GM12878 (cell line): ENCODE results near the gene FUZ. TPM values are rescaled to one million over a fixed set of nuclear protein-coding genes. Genes with fewer than 3 reads are reported as not detected.

Source experiments
- CREB1 ChIP-seq: IDR thresholded peaks from 2 replicates; pipeline ENCODE4 v1.6.1; 2012; ENCODE audit warnings: low read depth, mild to moderate bottlenecking, inconsistent platforms
- KDM1A ChIP-seq: fragments of 200-600 bp; sonication (generic); IDR thresholded peaks from 2 replicates; pipeline ENCODE4 v1.6.1; 2016; ENCODE audit warnings: borderline replicate concordance
- MXI1 ChIP-seq: fragments of 150-350 bp; IDR thresholded peaks from 2 replicates; pipeline ENCODE4 v1.6.1; 2011; ENCODE audit warnings: low read depth, mild to moderate bottlenecking, inconsistent platforms, low read length, improper control_type of control experiment
- NR2C2 ChIP-seq: IDR thresholded peaks from 2 replicates; pipeline ENCODE4 v1.6.1; 2011; ENCODE audit warnings: borderline replicate concordance, low read depth; ENCODE audit not compliant: control insufficient read depth, insufficient read length
- RB1 ChIP-seq: fragments of 450-650 bp; formaldehyde crosslinking; IDR thresholded peaks from 2 replicates; pipeline ENCODE4 v1.6.1; 2017; ENCODE audit warnings: mild to moderate bottlenecking, borderline replicate concordance
- RELA ChIP-seq: fragments of 450-650 bp; IDR thresholded peaks from 2 replicates; pipeline ENCODE4 v1.8.0; 2014; ENCODE audit warnings: borderline replicate concordance; ENCODE audit not compliant: partially characterized antibody
- ZNF687 ChIP-seq: fragments of 450-650 bp; IDR thresholded peaks from 2 replicates; pipeline ENCODE4 v1.6.1; 2017; ENCODE audit warnings: mild to moderate bottlenecking, moderate library complexity
- polyA plus RNA-seq, 11 experiments: library from polyadenylated mRNA; depleted of rRNA in 4 of 11; unstranded in 6 of 11; stranded (reverse) in 5 of 11; fragments of >200 nt; fragmentation: Nextera tagmentation in 4 of 11; fragmentation: Illumina TruSeq in 1 of 11; extraction: Ambion mirVana in 4 of 11; extraction: Trizol in 1 of 11; gene quantifications; 1 replicate in 1 of 11; 2 replicates in 10 of 11; pipeline versions ENCODE4 v1.2.1 to v1.2.3, GENCODE V29; 2011 to 2016; ENCODE audit warnings: inconsistent platforms in 2 of 11, missing spikeins in 2 of 11, low read depth in 1 of 11
- total RNA-seq, 4 experiments: library from RNA; depleted of rRNA in 3 of 4; stranded (reverse); fragments of >200 nt in 3 of 4; fragmentation: Illumina TruSeq in 1 of 4; extraction: Trizol in 1 of 4; gene quantifications; 2 replicates each; pipeline versions ENCODE4 v1.2.1 to v1.2.3, GENCODE V29; 2013 to 2021
- TF ChIP-seq, protein P1 (sequence below): IDR thresholded peaks from 2 replicates; pipeline ENCODE4 v1.6.1; 2011; ENCODE audit warnings: borderline replicate concordance, low read depth, mild to moderate bottlenecking, moderate library complexity, mixed read lengths, low read length; ENCODE audit not compliant: insufficient read depth; ENCODE audit errors: extremely low read length
- TF ChIP-seq, protein P2 (sequence below): fragments of 450-650 bp; IDR thresholded peaks from 2 replicates; pipeline ENCODE4 v1.6.1; 2018; ENCODE audit warnings: borderline replicate concordance, mild to moderate bottlenecking; ENCODE audit not compliant: partially characterized antibody
- TF ChIP-seq, protein P3 (sequence below): fragments of 450-650 bp; IDR thresholded peaks from 2 replicates; pipeline ENCODE4 v1.6.1; 2016; ENCODE audit warnings: mild to moderate bottlenecking, moderate library complexity, borderline replicate concordance
- TF ChIP-seq, protein P4 (sequence below): fragments of 450-650 bp; IDR thresholded peaks from 2 replicates; pipeline ENCODE4 v1.6.1; 2017; ENCODE audit warnings: borderline replicate concordance

The FUZ gene
- total and polyA plus RNA-seq, 10 of the 15 experiments (the other 5 are each of a cell fraction or from before 2014, with no cell fraction given) = 0.18 to 11.5 (median 8.8) TPM

DNA sequence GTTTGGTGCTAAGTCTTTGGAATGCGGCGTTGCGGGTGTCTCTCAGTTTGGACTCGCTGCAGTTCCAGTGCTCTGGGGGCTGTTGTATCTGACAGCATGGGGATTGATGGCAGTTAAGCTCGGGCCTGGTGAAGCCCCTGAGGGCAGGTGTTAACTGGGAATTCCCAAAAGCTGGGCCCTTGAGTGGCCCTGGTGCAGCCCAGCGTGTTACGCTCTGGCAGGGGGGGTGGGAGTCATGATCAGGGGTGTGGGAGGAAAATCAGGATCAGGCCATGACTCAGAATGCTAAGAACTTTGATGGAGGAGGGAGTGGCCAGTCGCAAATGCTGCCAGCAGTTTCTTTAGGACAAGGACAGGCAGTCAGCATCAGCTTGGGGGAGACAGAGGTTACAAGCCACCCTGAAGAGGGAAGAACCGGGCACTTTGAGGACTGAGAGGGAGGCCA, 26.7 kb downstream of the FUZ start (continued):
- no peak for TF ChIP-seq ZNF687
- TF ChIP-seq CREB1 = no peak
- TF ChIP-seq, protein P1, sequence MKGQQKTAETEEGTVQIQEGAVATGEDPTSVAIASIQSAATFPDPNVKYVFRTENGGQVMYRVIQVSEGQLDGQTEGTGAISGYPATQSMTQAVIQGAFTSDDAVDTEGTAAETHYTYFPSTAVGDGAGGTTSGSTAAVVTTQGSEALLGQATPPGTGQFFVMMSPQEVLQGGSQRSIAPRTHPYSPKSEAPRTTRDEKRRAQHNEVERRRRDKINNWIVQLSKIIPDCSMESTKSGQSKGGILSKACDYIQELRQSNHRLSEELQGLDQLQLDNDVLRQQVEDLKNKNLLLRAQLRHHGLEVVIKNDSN = no peak
- no peak for TF ChIP-seq NR2C2
- TF ChIP-seq, protein P2, sequence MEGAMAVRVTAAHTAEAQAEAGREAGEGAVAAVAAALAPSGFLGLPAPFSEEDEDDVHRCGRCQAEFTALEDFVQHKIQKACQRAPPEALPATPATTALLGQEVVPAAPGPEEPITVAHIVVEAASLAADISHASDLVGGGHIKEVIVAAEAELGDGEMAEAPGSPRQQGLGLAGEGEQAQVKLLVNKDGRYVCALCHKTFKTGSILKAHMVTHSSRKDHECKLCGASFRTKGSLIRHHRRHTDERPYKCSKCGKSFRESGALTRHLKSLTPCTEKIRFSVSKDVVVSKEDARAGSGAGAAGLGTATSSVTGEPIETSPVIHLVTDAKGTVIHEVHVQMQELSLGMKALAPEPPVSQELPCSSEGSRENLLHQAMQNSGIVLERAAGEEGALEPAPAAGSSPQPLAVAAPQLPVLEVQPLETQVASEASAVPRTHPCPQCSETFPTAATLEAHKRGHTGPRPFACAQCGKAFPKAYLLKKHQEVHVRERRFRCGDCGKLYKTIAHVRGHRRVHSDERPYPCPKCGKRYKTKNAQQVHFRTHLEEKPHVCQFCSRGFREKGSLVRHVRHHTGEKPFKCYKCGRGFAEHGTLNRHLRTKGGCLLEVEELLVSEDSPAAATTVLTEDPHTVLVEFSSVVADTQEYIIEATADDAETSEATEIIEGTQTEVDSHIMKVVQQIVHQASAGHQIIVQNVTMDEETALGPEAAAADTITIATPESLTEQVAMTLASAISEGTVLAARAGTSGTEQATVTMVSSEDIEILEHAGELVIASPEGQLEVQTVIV = no peak
- TF ChIP-seq, protein P3, sequence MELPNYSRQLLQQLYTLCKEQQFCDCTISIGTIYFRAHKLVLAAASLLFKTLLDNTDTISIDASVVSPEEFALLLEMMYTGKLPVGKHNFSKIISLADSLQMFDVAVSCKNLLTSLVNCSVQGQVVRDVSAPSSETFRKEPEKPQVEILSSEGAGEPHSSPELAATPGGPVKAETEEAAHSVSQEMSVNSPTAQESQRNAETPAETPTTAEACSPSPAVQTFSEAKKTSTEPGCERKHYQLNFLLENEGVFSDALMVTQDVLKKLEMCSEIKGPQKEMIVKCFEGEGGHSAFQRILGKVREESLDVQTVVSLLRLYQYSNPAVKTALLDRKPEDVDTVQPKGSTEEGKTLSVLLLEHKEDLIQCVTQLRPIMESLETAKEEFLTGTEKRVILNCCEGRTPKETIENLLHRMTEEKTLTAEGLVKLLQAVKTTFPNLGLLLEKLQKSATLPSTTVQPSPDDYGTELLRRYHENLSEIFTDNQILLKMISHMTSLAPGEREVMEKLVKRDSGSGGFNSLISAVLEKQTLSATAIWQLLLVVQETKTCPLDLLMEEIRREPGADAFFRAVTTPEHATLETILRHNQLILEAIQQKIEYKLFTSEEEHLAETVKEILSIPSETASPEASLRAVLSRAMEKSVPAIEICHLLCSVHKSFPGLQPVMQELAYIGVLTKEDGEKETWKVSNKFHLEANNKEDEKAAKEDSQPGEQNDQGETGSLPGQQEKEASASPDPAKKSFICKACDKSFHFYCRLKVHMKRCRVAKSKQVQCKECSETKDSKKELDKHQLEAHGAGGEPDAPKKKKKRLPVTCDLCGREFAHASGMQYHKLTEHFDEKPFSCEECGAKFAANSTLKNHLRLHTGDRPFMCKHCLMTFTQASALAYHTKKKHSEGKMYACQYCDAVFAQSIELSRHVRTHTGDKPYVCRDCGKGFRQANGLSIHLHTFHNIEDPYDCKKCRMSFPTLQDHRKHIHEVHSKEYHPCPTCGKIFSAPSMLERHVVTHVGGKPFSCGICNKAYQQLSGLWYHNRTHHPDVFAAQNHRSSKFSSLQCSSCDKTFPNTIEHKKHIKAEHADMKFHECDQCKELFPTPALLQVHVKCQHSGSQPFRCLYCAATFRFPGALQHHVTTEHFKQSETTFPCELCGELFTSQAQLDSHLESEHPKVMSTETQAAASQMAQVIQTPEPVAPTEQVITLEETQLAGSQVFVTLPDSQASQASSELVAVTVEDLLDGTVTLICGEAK = no peak
- TF ChIP-seq RB1 = no peak
- TF ChIP-seq, protein P4, sequence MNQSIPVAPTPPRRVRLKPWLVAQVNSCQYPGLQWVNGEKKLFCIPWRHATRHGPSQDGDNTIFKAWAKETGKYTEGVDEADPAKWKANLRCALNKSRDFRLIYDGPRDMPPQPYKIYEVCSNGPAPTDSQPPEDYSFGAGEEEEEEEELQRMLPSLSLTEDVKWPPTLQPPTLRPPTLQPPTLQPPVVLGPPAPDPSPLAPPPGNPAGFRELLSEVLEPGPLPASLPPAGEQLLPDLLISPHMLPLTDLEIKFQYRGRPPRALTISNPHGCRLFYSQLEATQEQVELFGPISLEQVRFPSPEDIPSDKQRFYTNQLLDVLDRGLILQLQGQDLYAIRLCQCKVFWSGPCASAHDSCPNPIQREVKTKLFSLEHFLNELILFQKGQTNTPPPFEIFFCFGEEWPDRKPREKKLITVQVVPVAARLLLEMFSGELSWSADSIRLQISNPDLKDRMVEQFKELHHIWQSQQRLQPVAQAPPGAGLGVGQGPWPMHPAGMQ = no peak
- no peak for TF ChIP-seq MXI1
- no peak for TF ChIP-seq RELA
- TF ChIP-seq KDM1A = no peak
